H7 (cell line): ENCODE results near the gene DAP. TPM values are rescaled to one million over a fixed set of nuclear protein-coding genes. Genes with fewer than 3 reads are reported as not detected.
A peak's percentile ranks its signal among the peaks of the same experiment; 100 is the strongest.
"Not testable (repeated sequence)": the region's sequence is repeated elsewhere in the genome, so short reads cannot be mapped to it uniquely, and the experiment has no call there.

ENCODE experiments used
- DNase-seq: peaks from one replicate; pipeline ENCODE4 v3.0.0; 2012
- H3K27me3 ChIP-seq: 2 replicates; pipeline ENCODE4 v1.6.0; 2011; ENCODE audit warnings: mild to moderate bottlenecking, low read length; ENCODE audit not compliant: control insufficient read depth, insufficient read depth
- H3K36me3 ChIP-seq: replicated peaks from 2 replicates; pipeline ENCODE4 v1.5.1; 2011; ENCODE audit warnings: low read length; ENCODE audit not compliant: control insufficient read depth, insufficient read depth
- H3K4me3 ChIP-seq: 2 replicates; pipeline ENCODE4 v1.5.1; 2011; ENCODE audit warnings: low read depth, mild to moderate bottlenecking, control low read depth, low read length, moderate library complexity; ENCODE audit not compliant: insufficient read depth
- total RNA-seq: library from RNA; depleted of rRNA; stranded (reverse); fragments of >200 nt; shearing (Covaris generic); gene quantifications from 2 replicates; pipeline ENCODE4 v1.2.3, GENCODE V29; 2014

Gene DAP
- total RNA-seq, 1 experiment from 2014 or later, result 10.5 TPM

DNA sequence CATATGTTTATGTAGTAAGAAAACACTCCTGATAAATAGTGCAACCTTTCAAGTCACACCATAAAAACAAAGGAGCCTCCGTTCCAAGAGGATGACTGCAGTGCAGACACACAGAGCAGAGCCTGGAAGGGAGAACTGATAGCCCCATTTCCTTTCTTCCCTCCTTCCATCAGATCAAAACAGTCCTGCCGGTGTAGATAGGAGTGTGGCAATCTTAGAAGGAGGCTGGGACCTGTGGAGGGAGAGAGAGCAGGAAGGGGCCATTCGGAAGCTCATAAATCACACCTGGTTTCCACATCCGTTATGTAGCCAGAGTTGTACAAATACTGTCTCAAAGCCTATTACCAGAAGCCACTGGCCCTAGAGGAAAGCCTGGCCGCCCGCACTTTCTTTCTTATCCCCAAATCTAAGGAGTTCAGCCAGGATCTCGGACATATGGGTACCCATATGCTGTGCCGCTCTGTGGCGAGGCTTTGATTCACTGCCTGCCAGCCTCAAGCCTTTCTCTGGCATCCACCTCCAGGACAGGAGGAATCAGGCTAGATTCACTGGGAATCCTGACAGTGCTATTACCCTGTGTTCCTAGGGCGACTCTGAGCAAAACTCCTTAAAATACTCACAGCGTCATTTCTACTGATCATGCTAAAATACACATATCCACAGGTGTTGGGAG, 26.9 kb downstream of the DAP start:
- H3K27me3 ChIP-seq, result no peaks in the 10 kb centered on the region
- no peak overlapping the region for H3K4me3 ChIP-seq
- no peak for DNase-seq

DNA sequence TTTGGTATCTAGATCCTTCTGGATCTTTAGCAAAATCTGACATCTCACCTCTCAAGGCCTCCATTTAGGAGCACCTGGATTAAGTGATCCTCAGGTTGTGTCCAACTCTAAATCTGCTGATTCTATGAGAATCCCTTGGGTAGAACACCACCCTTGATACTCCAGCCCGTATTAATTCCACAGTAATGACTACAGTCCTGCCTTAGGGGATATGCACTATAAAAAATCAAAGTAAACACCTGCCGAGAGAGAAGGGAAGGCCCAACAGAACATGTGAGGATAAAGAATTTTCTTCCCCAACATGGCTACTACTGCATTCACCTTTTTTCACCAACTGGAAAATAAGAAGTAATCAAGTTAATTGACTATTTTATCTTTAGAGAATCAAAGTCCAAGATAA, 27.6 kb downstream of the DAP start:
- DNase-seq, result no peak
- Histone ChIP-seq H3K27me3 (no peaks in the 10 kb centered on the region), H3K36me3 (peaks cover 2% of the 10 kb centered on the region; the same call in 1 of the 2 replicates), H3K4me3 (no peak overlapping the region)

More for the DNA sequence above, 26.9 kb downstream of the DAP start:
- H3K36me3 ChIP-seq, result peaks cover 2% of the 10 kb centered on the region; the same call in 1 of the 2 replicates

DNA sequence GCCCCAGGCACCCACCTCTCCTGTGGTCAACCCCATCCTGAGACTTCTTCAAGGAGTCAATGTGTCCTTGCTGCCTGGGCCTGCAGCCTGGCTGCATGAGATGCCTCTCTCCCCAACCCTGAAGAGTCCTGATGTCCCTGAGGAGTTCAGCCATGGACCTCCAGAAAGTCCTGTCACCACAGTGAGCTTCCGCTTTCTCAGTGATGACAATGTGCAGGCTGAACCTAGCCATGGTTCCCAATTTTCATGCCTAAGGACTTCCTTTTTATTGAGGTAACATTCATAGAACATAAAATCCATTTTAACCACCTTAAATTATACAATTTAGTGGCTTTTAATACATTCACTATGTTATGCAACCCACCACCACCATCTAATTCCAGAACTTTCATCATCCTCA, 29.1 kb downstream of the DAP start:
- DNase-seq, result no peak
- H3K36me3 ChIP-seq, result no peaks in the 10 kb centered on the region; the same call in 1 of the 2 replicates
- H3K4me3 ChIP-seq, result no peak overlapping the region
- H3K27me3 ChIP-seq, result no peaks in the 10 kb centered on the region

DNA sequence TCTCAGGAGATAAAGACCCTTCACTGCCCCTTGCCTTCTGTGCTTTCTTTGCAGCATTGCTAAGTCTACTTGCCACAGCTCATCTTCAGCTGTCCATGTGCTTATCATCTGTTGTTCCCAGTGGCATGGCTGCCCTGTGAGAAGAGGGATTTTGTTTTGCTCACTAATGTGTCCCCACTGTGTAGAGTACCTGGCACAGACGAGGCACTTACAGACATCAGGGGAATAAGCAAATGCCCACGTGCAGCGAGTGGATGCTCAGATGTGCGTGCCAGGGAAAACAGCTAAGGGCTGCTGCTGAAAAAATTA, 31.0 kb downstream of the DAP start:
- DNase-seq, result no peak
- Histone ChIP-seq H3K4me3 (no peak overlapping the region), H3K36me3 (no peaks in the 10 kb centered on the region; the same call in 1 of the 2 replicates), H3K27me3 (no peaks in the 10 kb centered on the region)

DNA sequence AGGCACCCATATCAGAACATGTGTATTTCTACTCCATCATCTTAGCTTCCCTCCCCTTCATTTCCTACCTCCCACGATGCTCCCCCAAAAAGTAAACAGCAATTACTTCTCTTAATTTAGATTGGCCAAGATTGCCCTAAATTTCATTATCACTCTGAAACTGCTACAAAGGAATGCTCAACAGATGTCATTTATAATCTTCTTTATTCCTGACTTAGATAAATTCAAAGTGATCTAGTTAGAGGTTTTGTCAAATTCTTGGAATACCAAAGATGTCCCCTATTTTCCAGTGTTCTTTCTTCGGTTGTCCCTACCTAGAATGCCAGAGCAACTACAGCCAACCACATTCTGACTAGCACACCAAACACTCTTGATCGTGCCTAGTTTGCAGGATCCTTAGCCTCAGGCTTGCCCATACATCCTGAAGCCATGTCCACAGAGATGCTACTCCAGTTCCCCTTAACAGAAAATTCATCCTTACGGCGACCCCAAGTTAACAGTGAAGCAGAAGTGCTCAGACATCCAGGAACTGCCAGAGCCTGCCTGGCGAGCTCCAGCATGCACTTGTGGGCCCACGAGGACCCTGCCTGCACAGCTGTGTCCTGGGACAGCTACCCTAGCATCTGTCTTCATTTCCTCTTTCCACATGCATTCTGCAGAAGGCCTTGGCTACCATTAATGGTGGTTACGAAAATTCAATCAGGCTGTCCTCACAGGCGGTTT, 31.6 kb downstream of the DAP start:
- Histone ChIP-seq H3K27me3 (no peaks in the 10 kb centered on the region), H3K4me3 (no peak overlapping the region), H3K36me3 (no peaks in the 10 kb centered on the region; the same call in 1 of the 2 replicates)
- no peak for DNase-seq

DNA sequence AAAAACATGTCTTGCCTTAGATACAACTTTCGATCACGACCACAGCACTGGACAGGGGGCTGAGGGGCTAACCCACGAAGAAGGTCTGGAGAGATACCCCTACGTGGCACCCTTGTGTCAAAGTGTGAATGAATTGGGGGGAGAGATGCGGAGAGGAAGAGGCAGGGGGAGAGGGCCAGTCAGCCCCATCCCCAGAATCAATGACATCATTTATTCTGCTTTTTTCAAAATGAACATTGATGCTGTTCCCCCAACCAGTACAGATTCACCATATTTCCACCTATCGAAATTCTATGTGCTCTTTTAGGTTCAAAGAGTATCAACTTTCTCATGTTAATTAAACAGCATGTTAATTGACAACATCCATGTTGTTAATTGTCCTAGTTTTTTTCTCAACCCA, 32.4 kb downstream of the DAP start:
- Histone ChIP-seq H3K27me3 (no peaks in the 10 kb centered on the region), H3K4me3 (no peak overlapping the region), H3K36me3 (no peaks in the 10 kb centered on the region; the same call in 1 of the 2 replicates)
- no peak for DNase-seq

DNA sequence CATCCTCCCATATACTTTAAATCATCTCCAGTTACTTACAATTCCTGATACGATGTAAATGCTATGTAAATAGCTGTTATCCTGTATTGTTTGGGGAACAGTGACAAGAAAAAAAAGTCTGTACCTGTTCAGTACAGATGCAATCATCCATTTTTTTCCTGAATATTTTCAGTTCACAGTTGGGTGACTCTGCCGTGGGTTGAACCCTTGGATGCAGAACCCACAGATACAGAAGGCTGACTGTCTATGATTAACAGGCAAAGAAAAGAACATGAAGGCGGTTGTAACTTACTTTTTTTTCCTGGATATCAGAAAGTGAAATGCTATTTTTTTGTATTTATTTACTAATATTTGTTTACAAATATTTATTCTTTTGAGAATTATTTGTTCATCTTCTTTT, 33.2 kb downstream of the DAP start:
- H3K27me3 ChIP-seq, result no peaks in the 10 kb centered on the region
- DNase-seq, result no peak
- no peak overlapping the region for H3K4me3 ChIP-seq
- H3K36me3 ChIP-seq, result no peaks in the 10 kb centered on the region; the same call in 1 of the 2 replicates

DNA sequence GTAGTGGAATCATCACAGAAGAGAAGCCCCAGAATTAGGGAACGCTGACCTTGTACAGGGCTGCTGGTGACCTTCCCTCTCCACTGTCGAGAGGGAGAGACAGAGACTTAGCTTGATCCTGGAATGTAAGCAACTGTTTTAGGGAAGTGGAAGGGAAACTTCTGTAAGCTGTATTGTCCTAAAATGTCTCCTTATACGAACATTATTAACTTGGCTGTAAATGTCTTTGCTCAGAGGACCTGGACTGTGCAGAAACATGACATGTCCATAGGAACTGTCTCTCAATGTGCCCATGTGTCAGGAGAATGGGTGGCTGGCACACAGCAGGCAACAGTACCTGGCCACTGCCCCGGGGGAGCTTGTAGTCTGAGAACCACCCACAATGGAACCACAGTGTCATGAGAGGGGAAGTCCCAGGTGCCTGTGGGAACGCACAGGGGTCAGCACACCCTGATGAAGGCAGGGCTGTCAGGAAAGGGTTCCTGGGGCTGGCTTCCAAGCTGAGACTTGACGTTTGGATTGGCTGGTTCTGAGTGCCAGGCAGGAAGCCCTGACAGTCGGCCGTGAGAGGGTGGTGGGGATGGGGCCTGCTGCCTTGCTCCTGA, 34.0 kb downstream of the DAP start:
- Histone ChIP-seq H3K27me3 (no peaks in the 10 kb centered on the region), H3K4me3 (no peak overlapping the region), H3K36me3 (no peaks in the 10 kb centered on the region; the same call in 1 of the 2 replicates)
- no peak for DNase-seq

DNA sequence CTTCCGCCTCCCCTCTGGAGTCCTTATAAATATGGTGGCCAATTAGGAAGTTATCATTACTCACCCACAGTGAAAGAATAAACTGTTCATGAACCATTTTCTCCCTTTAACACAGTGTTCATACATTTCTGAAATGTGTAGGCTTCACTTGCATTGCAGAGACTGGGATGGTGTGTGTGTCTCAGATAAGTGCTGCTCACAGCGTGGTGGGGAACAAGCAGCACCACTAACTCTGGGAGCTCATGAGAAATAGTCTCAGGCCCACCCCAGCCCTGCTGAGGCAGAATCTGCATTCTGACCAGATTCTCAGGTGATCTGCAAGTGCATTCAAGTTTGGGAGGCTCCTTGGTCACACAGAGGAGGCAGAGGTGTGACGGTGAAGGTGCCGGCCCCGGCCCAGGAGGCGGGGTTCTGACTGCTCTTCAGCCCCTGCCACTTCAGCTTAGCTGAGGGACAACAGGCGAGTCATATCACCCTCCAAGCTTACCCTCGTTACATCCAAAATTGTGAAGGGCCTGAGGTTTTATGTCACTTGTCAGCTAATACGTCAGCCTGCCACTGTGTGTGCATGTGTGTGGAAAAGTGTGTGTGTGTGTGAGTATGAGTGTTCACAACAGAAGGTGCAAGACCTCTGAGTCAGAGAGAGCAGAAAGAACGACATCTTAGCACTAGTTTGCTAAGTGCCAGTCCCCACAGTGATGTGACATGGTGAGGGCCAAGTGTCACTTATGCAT, 34.7 kb downstream of the DAP start:
- Histone ChIP-seq H3K4me3 (no peak overlapping the region), H3K36me3 (no peaks in the 10 kb centered on the region), H3K27me3 (no peaks in the 10 kb centered on the region)
- DNase-seq, result no peak

DNA sequence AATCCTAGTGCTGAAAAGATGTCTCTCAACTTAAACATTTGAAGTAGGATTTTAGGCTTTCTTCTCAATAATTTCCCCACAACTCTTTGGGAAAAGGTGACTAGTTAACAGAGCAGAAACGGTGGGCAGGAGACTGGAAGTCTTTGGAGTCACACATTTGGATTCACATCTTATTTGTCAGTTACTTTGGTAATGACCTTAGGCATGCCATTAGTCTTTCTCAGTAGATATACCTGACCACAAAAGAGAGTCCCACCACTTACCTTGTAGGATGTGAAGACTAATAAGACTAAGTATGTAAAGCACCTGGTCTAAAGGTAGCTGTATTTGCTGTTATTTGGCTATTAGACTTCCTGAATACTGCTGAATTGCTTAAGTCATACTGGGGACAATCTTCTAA, 35.4 kb downstream of the DAP start:
- no peak for DNase-seq
- Histone ChIP-seq H3K27me3 (no peaks in the 10 kb centered on the region), H3K36me3 (no peaks in the 10 kb centered on the region), H3K4me3 (no peak overlapping the region)

DNA sequence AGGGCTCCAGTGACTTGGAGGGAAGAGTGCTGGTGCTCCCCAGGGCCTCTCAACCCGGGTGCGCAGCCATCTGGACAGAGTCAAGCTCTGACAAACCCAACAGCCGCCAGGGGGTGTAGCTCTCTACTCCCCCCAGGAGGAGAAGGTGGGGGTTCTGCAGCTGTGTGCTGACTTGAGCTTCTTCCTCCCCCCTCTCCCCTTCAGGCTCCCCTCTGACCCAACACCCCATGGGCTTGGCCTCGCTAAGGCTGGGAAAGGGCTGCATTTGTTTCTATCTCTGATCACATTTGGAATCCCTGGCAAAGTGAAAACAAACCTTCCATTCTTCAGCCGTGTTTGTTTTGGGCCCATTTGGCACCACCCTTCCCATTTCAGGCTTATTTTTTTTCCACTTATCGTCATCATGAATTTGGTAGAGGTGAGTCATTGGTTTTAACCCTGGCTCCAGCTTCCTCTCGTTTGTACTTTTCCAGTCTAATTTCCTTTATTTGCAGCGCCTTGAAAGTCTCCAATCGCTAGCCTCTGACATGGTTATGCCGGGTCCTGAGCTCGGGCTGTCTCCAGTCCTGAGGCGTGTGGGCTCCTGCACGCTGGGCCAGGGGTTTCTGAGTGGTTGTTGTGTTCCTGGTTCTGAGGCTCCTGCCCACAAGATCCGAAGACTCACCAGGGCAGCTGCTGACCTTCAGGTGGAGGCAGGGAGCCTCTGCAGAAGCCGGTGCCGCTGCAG, 36.1 kb downstream of the DAP start:
- Histone ChIP-seq H3K36me3 (no peaks in the 10 kb centered on the region), H3K27me3 (no peaks in the 10 kb centered on the region), H3K4me3 (no peak overlapping the region)
- DNase-seq, result peak; percentile 70

DNA sequence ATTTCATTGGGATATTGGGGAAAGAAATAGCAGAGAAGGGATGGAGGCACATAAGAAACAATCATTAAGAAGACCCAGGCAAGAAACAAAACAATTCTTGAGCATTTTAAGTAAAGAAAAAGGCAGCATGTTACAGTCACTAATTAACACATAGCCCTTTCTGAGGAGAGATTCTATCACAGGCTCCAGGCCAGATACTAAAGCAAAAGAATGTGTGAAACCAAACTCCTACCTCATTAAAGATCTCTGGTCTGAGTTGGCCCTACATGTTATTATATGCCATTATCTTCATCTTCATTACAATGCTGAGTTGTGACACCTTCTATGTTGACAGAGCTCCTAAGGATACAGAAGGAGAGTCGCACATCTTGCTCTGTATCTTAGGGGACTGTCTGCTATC, 37.5 kb downstream of the DAP start:
- DNase-seq, result no peak
- Histone ChIP-seq H3K36me3 (no peaks in the 10 kb centered on the region; the same call in 1 of the 2 replicates), H3K4me3 (no peak overlapping the region), H3K27me3 (no peaks in the 10 kb centered on the region)

DNA sequence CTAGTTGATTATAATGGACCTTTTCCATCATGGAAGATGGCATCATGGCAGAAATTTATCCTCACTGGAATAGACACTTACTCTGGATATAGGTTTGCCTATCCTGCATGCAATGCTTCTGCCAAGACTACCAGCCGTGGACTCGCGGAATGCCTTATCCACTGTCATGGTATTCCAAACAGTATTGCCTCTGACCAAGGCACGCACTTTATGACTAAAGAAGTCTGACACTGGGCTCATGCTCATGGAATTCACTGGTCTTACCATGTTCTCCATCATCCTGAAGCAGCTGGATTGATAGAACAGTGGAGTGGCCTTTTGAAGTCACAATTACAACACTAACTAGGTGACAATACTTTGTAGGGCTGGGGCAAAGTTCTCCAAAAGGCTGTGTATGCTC, 40.3 kb downstream of the DAP start:
- not testable (repeated sequence) for DNase-seq

DNA sequence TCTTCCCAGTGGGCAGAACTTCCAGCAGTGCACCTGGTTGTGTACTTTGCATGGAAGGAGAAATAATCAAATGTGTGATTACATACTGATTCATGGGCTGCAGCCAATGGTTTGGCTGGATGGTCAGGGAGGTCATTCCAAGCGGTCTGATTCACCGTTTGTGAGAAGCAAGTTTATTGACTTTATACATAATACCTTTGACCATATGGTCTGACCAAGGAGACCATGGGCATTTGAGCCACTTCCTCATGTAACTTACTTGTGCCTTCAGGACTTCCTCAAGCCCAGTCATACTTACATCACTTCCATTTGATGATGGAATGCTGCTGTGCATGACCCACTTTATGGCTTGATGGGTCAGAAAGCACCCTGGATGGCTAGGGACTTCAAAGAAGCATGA, 41.1 kb downstream of the DAP start:
- no peaks in the 10 kb centered on the region; the same call in 1 of the 2 replicates for H3K36me3 ChIP-seq
- H3K27me3 ChIP-seq, result no peaks in the 10 kb centered on the region
- H3K4me3 ChIP-seq, result no peak overlapping the region
- no peak for DNase-seq

More for the DNA sequence above, 40.3 kb downstream of the DAP start:
- not testable (repeated sequence) for H3K4me3 ChIP-seq, H3K27me3 ChIP-seq, H3K36me3 ChIP-seq
